ENCODE results near the gene PAK5.

GRCh38 chr20:9575836-9576235, 263.0 kb downstream of the PAK5 start:
- no peak for TF ChIP-seq CTCF (IDR thresholded peaks at IDR 0.05)
- no peak for TF ChIP-seq POLR2A (IDR thresholded peaks at IDR 0.05)
